Smooth muscle cell (in vitro differentiated cells): ENCODE data around the gene TMEM135. TPM values are rescaled to one million over a fixed set of nuclear protein-coding genes. Genes with fewer than 3 reads are reported as not detected.
A peak's percentile ranks its signal among the peaks of the same experiment; 100 is the strongest.

Experiments
- DNase-seq: peaks from one replicate; lab custom pipeline; 2025; ENCODE audit not compliant: unreplicated experiment; lab: John Stamatoyannopoulos, UW
- H2AFZ ChIP-seq: fragments of 200-600 bp; sonication (generic); 2 replicates; pipeline ENCODE4 v1.6.0; 2016; ENCODE audit warnings: antibody characterized with exemption, low read depth, mild to moderate bottlenecking
- H3F3A ChIP-seq: fragments of 200-600 bp; sonication (generic); 2 replicates; pipeline ENCODE4 v1.6.0; 2017; ENCODE audit warnings: antibody characterized with exemption, low read depth
- H3K27ac ChIP-seq: fragments of 200-600 bp; sonication (generic); 2 replicates; pipeline ENCODE4 v1.5.1; 2016; ENCODE audit warnings: low read depth, mild to moderate bottlenecking
- H3K27me3 ChIP-seq: fragments of 200-600 bp; sonication (generic); 2 replicates; pipeline ENCODE4 v1.6.1; 2016; ENCODE audit warnings: low read depth, mild to moderate bottlenecking
- H3K36me3 ChIP-seq: fragments of 200-600 bp; sonication (generic); 2 replicates; pipeline ENCODE4 v1.5.1; 2016; ENCODE audit warnings: low read depth
- H3K4me1 ChIP-seq: fragments of 200-600 bp; sonication (generic); 2 replicates; pipeline ENCODE4 v1.5.1; 2016; ENCODE audit warnings: low read depth
- H3K4me2 ChIP-seq: fragments of 200-600 bp; sonication (generic); 2 replicates; pipeline ENCODE4 v1.6.0; 2016; ENCODE audit warnings: mild to moderate bottlenecking
- H3K4me3 ChIP-seq: fragments of 200-600 bp; sonication (generic); 2 replicates; pipeline ENCODE4 v1.5.1; 2016; ENCODE audit warnings: mild to moderate bottlenecking
- H3K79me2 ChIP-seq: fragments of 200-600 bp; sonication (generic); 2 replicates; pipeline ENCODE4 v1.6.0; 2016; ENCODE audit warnings: low read depth, mild to moderate bottlenecking
- H3K9ac ChIP-seq: fragments of 200-600 bp; sonication (generic); 2 replicates; pipeline ENCODE4 v1.6.0; 2016; ENCODE audit warnings: low read depth
- H3K9me3 ChIP-seq: fragments of 200-600 bp; sonication (generic); replicated peaks from 2 replicates; pipeline ENCODE4 v1.5.1; 2016; ENCODE audit warnings: low read depth
- H4K20me1 ChIP-seq: fragments of 200-600 bp; sonication (generic); 2 replicates; pipeline ENCODE4 v1.6.0; 2016; ENCODE audit warnings: low read depth
- WGBS: methylation state at CpG from one replicate; pipeline ENCODE4 v1.1.7; 2016; ENCODE audit warnings: low lambda C conversion rate; 5-methylcytosine and 5-hydroxymethylcytosine counted together
- polyA plus RNA-seq: library from polyadenylated mRNA; unstranded; fragments of >200 nt; fragmentation: Nextera tagmentation; extraction: Ambion mirVana; gene quantifications from 2 replicates; pipeline ENCODE4 v1.2.1, GENCODE V29; 2016
- total RNA-seq: library from RNA; depleted of rRNA; stranded (reverse); fragments of >200 nt; gene quantifications from 2 replicates; pipeline ENCODE4 v1.2.3, GENCODE V29; 2014
- TF ChIP-seq, protein P1 (sequence below): fragments of 200-600 bp; sonication (generic); IDR thresholded peaks from 2 replicates; pipeline ENCODE4 v1.5.1; 2017; ENCODE audit warnings: borderline replicate concordance, mild to moderate bottlenecking, antibody characterized with exemption; ENCODE audit not compliant: insufficient read depth, poor library complexity, severe bottlenecking

TMEM135 gene
- 21.7 and 32.3 TPM in 2 replicates for total RNA-seq
- 12.4 and 12.6 TPM in 2 replicates for polyA plus RNA-seq

DNA sequence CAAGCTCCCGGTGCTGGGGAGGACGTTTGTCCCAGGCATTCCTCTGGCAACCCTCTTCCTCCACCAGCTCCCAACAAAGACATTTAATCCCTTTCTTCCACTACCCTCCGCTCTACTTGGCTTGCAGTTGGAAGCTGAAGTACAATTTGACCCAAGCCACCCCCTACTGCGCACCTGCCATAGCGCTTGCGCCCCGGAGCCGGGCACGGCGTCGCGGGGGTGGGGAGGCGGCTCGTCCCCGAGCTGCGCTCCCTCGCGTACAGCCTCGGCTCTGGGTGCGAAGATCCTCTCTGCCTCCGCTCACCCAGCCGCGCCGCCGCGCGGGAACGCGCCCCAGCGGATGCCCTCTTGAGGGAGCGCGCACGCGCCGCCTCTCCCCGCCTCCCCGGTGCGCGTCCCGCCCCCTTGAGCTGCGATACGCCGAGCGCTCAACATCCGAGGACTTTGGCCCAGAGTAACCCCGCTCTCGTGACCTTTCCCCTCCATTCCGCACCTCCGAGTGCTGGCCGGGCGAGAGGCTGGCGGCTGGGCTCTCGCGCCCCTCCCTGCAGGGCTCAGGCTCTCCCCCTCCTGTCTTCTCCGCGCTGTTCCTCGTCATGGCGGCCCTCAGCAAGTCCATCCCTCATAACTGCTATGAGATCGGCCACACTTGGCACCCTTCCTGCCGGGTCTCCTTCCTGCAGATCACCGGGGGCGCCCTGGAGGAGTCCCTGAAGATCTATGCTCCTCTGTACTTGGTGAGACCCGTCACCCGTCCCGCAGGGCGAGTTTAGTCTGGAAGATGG is at the start of gene TMEM135:
Gene TMEM135, plus strand, starts transcription at position 485 of the 785 bp plus-strand sequence. Its CDS starts 112 bp downstream, at position 597.
- no peaks in the 10 kb centered on the region for H3K9me3 ChIP-seq
- H2AFZ ChIP-seq, result peak within 1 kb of the TSS; percentile 89
- H3K36me3 ChIP-seq, result no peaks in the 10 kb centered on the region
- H3K4me2 ChIP-seq, result peak within 1 kb of the TSS; percentile 96
- H3K4me1 ChIP-seq, result peaks cover 17% of the 10 kb centered on the region
- TF ChIP-seq, protein P1, sequence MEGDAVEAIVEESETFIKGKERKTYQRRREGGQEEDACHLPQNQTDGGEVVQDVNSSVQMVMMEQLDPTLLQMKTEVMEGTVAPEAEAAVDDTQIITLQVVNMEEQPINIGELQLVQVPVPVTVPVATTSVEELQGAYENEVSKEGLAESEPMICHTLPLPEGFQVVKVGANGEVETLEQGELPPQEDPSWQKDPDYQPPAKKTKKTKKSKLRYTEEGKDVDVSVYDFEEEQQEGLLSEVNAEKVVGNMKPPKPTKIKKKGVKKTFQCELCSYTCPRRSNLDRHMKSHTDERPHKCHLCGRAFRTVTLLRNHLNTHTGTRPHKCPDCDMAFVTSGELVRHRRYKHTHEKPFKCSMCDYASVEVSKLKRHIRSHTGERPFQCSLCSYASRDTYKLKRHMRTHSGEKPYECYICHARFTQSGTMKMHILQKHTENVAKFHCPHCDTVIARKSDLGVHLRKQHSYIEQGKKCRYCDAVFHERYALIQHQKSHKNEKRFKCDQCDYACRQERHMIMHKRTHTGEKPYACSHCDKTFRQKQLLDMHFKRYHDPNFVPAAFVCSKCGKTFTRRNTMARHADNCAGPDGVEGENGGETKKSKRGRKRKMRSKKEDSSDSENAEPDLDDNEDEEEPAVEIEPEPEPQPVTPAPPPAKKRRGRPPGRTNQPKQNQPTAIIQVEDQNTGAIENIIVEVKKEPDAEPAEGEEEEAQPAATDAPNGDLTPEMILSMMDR, result no peak
- WGBS, result under 1% methylated on average over 62 of the region's 66 CpGs
- peaks cover 6% of the 10 kb centered on the region for H3F3A ChIP-seq
- peak within 1 kb of the TSS; percentile 56 for H3K9ac ChIP-seq
- H3K4me3 ChIP-seq, result peak within 1 kb of the TSS; percentile 97
- peak within 1 kb of the TSS; percentile 17 for H3K27ac ChIP-seq
- DNase-seq, result peak; percentile 51
- H4K20me1 ChIP-seq, result no peaks in the 10 kb centered on the region
- peaks cover 44% of the 10 kb centered on the region for H3K79me2 ChIP-seq
- no peaks in the 10 kb centered on the region for H3K27me3 ChIP-seq

DNA sequence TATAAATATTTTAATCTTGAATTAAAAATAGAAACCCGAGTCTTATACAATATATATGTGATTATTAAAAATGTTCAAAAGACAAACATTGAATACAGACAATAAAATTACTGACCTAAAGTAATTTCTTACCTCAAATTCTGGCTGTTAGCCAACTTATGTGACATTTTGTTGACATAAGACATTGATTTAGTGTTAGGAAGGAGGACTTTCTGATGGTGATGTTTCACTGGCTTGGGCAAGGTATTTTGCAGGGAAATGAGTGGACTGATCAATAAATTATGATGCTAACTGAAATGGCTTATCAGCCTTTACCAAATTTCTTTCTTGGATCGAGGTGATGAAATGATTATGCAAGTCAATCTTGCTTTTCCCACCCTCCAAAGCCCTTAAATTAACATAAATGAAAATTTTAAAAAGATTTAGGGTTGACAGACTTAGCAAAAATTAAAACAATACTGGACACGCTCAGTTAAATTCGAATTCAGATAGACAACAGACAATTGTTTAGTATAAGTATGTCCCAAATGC is 49.3 kb upstream of the TMEM135 start:
- Histone ChIP-seq H3K9me3 (no peaks in the 10 kb centered on the region), H3K4me3 (no peak overlapping the region), H3K9ac (no peak overlapping the region), H4K20me1 (no peaks in the 10 kb centered on the region), H3K36me3 (no peaks in the 10 kb centered on the region), H3K4me1 (peaks cover 8% of the 10 kb centered on the region), H3F3A (no peaks in the 10 kb centered on the region), H3K4me2 (no peak overlapping the region), H2AFZ (no peak overlapping the region), H3K27me3 (no peaks in the 10 kb centered on the region), H3K27ac (no peak overlapping the region), H3K79me2 (no peaks in the 10 kb centered on the region)
- TF ChIP-seq, protein P1, result no peak
- no peak for DNase-seq
- WGBS, result 96% methylated on average over 4 of the region's 4 CpGs

- H3K27me3 ChIP-seq, result no peaks in the 10 kb centered on the region
- no peak overlapping the region for H3K4me3 ChIP-seq
- H3F3A ChIP-seq, result no peaks in the 10 kb centered on the region
- H3K27ac ChIP-seq, result no peak overlapping the region
- H3K4me1 ChIP-seq, result peaks cover 8% of the 10 kb centered on the region
- no peaks in the 10 kb centered on the region for H4K20me1 ChIP-seq
- H3K4me2 ChIP-seq, result peak overlapping the region; percentile 36
- H3K9ac ChIP-seq, result no peak overlapping the region
- H3K36me3 ChIP-seq, result no peaks in the 10 kb centered on the region
- TF ChIP-seq, protein P1, result no peak
- no peaks in the 10 kb centered on the region for H3K9me3 ChIP-seq
- DNase-seq, result no peak
- H2AFZ ChIP-seq, result no peak overlapping the region
- 46% methylated on average over 1 of the region's 1 CpG for WGBS
- H3K79me2 ChIP-seq, result no peaks in the 10 kb centered on the region
These were observed 47.7 kb upstream of the TMEM135 start for GRCh38 chr11:86990031-86990430.
